ENCODE data around the gene TSACC.

Gene TSACC

GRCh38 chr1:156336242-156336641 is 2.1 kb upstream of the TSACC start:
- TF ChIP-seq POLR2AphosphoS5 (IDR thresholded peaks at IDR 0.05; ENCODE audit: low read depth, low read length), result no peak
- TF ChIP-seq TAF1 (IDR thresholded peaks at IDR 0.05; ENCODE audit: borderline replicate concordance, insufficient read depth, low read length), result no peak
- no peak for TF ChIP-seq FOXP2 (optimal IDR thresholded peaks at IDR 0.05; ENCODE audit: borderline replicate concordance, extremely low read depth, extremely low read length, insufficient read depth)
- TF ChIP-seq, protein P1, sequence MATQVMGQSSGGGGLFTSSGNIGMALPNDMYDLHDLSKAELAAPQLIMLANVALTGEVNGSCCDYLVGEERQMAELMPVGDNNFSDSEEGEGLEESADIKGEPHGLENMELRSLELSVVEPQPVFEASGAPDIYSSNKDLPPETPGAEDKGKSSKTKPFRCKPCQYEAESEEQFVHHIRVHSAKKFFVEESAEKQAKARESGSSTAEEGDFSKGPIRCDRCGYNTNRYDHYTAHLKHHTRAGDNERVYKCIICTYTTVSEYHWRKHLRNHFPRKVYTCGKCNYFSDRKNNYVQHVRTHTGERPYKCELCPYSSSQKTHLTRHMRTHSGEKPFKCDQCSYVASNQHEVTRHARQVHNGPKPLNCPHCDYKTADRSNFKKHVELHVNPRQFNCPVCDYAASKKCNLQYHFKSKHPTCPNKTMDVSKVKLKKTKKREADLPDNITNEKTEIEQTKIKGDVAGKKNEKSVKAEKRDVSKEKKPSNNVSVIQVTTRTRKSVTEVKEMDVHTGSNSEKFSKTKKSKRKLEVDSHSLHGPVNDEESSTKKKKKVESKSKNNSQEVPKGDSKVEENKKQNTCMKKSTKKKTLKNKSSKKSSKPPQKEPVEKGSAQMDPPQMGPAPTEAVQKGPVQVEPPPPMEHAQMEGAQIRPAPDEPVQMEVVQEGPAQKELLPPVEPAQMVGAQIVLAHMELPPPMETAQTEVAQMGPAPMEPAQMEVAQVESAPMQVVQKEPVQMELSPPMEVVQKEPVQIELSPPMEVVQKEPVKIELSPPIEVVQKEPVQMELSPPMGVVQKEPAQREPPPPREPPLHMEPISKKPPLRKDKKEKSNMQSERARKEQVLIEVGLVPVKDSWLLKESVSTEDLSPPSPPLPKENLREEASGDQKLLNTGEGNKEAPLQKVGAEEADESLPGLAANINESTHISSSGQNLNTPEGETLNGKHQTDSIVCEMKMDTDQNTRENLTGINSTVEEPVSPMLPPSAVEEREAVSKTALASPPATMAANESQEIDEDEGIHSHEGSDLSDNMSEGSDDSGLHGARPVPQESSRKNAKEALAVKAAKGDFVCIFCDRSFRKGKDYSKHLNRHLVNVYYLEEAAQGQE (IDR thresholded peaks at IDR 0.05; ENCODE audit: insufficient read depth in 1 of 2, low read depth in 2 of 2, low read length in 2 of 2), result no peak
- no peak for TF ChIP-seq SIN3A (IDR thresholded peaks at IDR 0.05; ENCODE audit: borderline replicate concordance, insufficient read depth, low read length)

DNA sequence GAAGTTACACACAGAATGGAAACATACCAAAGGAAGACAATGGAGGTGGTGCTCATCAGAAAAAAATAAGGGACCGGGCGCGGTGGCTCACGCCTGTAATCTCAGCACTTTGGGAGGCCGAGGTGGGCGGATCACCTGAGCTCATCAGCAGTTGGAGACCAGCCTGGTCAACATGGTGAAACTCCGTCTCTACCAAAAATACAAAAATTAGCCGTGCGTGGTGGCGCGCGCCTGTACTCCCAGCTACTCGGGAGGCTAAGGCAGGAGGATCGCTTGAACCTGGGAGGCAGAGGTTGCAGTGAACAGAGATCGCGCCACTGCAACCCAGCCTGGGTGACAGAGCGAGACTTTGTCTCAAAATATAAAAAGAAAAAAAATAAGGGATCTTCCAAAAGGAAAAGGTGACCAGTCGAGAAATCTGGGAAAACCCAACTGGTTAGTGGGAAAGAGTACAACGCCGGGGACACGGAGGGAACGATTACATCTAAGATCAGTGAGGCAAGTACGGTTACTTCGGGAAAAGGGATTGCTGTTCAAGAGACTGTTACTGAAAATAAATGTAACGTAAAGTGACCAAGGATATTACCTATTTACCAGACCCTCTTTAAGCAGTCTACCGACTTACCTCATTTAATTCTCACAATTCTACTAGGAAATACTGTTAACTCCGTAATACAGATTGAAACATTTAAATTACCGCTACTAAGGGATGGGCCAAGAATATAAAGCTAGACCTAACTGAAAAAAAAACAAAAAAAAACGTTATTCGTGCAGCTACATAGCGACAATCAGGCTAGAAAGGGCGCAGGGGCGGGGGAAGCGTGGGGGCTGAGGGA is 1.1 kb upstream of the TSACC start:
- TF ChIP-seq, protein P1 (IDR thresholded peaks at IDR 0.05; ENCODE audit: insufficient read depth in 1 of 2, low read depth in 2 of 2, low read length in 2 of 2), result no peak
- TF ChIP-seq POLR2AphosphoS5 (IDR thresholded peaks at IDR 0.05; ENCODE audit: low read depth, low read length) (no peak), FOXP2 (optimal IDR thresholded peaks at IDR 0.05; ENCODE audit: borderline replicate concordance, extremely low read depth, extremely low read length, insufficient read depth) (no peak), TAF1 (IDR thresholded peaks at IDR 0.05; ENCODE audit: borderline replicate concordance, insufficient read depth, low read length) (no peak), SIN3A (IDR thresholded peaks at IDR 0.05; ENCODE audit: borderline replicate concordance, insufficient read depth, low read length) (no peak)

GRCh38 chr1:156337888-156338179 is 492 bp upstream of the TSACC start:
- TF ChIP-seq, protein P1 (IDR thresholded peaks at IDR 0.05; ENCODE audit: insufficient read depth in 1 of 2, low read depth in 2 of 2, low read length in 2 of 2), result no peak
- no peak for TF ChIP-seq POLR2AphosphoS5 (IDR thresholded peaks at IDR 0.05; ENCODE audit: low read depth, low read length)
- no peak for TF ChIP-seq FOXP2 (optimal IDR thresholded peaks at IDR 0.05; ENCODE audit: borderline replicate concordance, extremely low read depth, extremely low read length, insufficient read depth)
- no peak; the same call in 1 of the 2 replicates for TF ChIP-seq SIN3A (IDR thresholded peaks at IDR 0.05; ENCODE audit: borderline replicate concordance, insufficient read depth, low read length)

GRCh38 chr1:156342166-156342955 is 4.0 kb downstream of the TSACC start:
- no peak for TF ChIP-seq SIN3A (IDR thresholded peaks at IDR 0.05; ENCODE audit: borderline replicate concordance, insufficient read depth, low read length)
- TF ChIP-seq FOXP2 (optimal IDR thresholded peaks at IDR 0.05; ENCODE audit: borderline replicate concordance, extremely low read depth, extremely low read length, insufficient read depth), result no peak
- no peak for TF ChIP-seq POLR2AphosphoS5 (IDR thresholded peaks at IDR 0.05; ENCODE audit: low read depth, low read length)

GRCh38 chr1:156344409-156344808 is 6.1 kb downstream of the TSACC start:
- TF ChIP-seq, protein P1 (IDR thresholded peaks at IDR 0.05; ENCODE audit: insufficient read depth in 1 of 2, low read depth in 2 of 2, low read length in 2 of 2), result no peak
- TF ChIP-seq TAF1 (IDR thresholded peaks at IDR 0.05; ENCODE audit: borderline replicate concordance, insufficient read depth, low read length) (no peak), POLR2AphosphoS5 (IDR thresholded peaks at IDR 0.05; ENCODE audit: low read depth, low read length) (no peak)

All from PFSK-1 (cell line).